ENCODE measurements around the gene MRGPRX1.
A peak's percentile ranks its signal among the peaks of the same experiment; 100 is the strongest.
"Not testable (repeated sequence)": the region's sequence is repeated elsewhere in the genome, so short reads cannot be mapped to it uniquely, and the experiment has no call there.

Gene MRGPRX1

GRCh38 chr11:18939314-18939713 lies at the start of gene MRGPRX1:
Gene MRGPRX1 (minus strand): TSS chr11:18939414. CDS start chr11:18934784, 4,630 bp downstream.
- DNase-seq (ENCODE audit: low spot score): no peak

- no peak for DNase-seq (ENCODE audit: low spot score)
Observed at GRCh38 chr11:18987454-18988231, 48.4 kb upstream of the MRGPRX1 start.

- no peak for DNase-seq (ENCODE audit: low spot score)
Observed at GRCh38 chr11:18986744-18987143, 47.5 kb upstream of the MRGPRX1 start.

GRCh38 chr11:18981897-18982296 lies 42.7 kb upstream of the MRGPRX1 start:
- DNase-seq (ENCODE audit: low spot score): no peak

GRCh38 chr11:18974192-18974591 lies 35.0 kb upstream of the MRGPRX1 start:
- no peak for DNase-seq (ENCODE audit: low spot score)

- DNase-seq (ENCODE audit: low spot score): no peak
Observed at GRCh38 chr11:18972336-18972735, 33.1 kb upstream of the MRGPRX1 start.

- no peak for DNase-seq (ENCODE audit: low spot score)
Observed at GRCh38 chr11:18969720-18970119, 30.5 kb upstream of the MRGPRX1 start.

- peak; percentile 15 for DNase-seq (ENCODE audit: low spot score)
Observed at GRCh38 chr11:18958221-18958910, 19.2 kb upstream of the MRGPRX1 start.

GRCh38 chr11:18956630-18957029 lies 17.4 kb upstream of the MRGPRX1 start:
- DNase-seq (ENCODE audit: low spot score): no peak

- DNase-seq (ENCODE audit: low spot score): peak; percentile 13
Observed at GRCh38 chr11:18936002-18936673, 3.1 kb downstream of the MRGPRX1 start.

- no peak for DNase-seq (ENCODE audit: low spot score)
Observed at GRCh38 chr11:18934195-18934814, 4.9 kb downstream of the MRGPRX1 start.

- no peak for DNase-seq (ENCODE audit: low spot score)
Observed at GRCh38 chr11:18927550-18928322, 11.5 kb downstream of the MRGPRX1 start.

GRCh38 chr11:18925426-18925825 lies 13.8 kb downstream of the MRGPRX1 start:
- not testable (repeated sequence) for DNase-seq (ENCODE audit: low spot score)

GRCh38 chr11:18912883-18913282 lies 26.3 kb downstream of the MRGPRX1 start:
- DNase-seq (ENCODE audit: low spot score): no peak

- DNase-seq (ENCODE audit: low spot score): no peak
Observed at GRCh38 chr11:18907391-18907790, 31.8 kb downstream of the MRGPRX1 start.

- DNase-seq (ENCODE audit: low spot score): not testable (repeated sequence)
Observed at GRCh38 chr11:18900637-18901036, 38.6 kb downstream of the MRGPRX1 start.

GRCh38 chr11:18900151-18900611 lies 39.0 kb downstream of the MRGPRX1 start:
- DNase-seq (ENCODE audit: low spot score): not testable (repeated sequence)

GRCh38 chr11:18891712-18892111 lies 47.5 kb downstream of the MRGPRX1 start:
- DNase-seq (ENCODE audit: low spot score): not testable (repeated sequence)

- DNase-seq (ENCODE audit: low spot score): no peak
Observed at GRCh38 chr11:18890615-18891014, 48.6 kb downstream of the MRGPRX1 start.

All from iPS-NIHi11 (cell line).